A549 (cell line): ENCODE data around the gene CCDC12. TPM values are rescaled to one million over a fixed set of nuclear protein-coding genes. Genes with fewer than 3 reads are reported as not detected.

Experiments used
- ATAC-seq, 2 experiments: fragments of 200-7000 bp in 1 of 2; fragments of >200 bp in 1 of 2; cut with Nextera tagmentation in 1 of 2; cut with Tn5 transposase in 1 of 2; 3 replicates each; pipeline versions ENCODE4 v1.8.0 to v1.9.1; 2018 to 2020; ENCODE audit warnings: mild to moderate bottlenecking in 1 of 2, moderate library complexity in 1 of 2
- CTCF ChIA-PET: fragments of 300-600 bp; sonication (Branson Sonifier 250); formaldehyde crosslinking; extraction: SDS; loops from one replicate; lab custom pipeline; 2021; ENCODE audit warnings: antibody characterized with exemption, inconsistent platforms; lab: Yijun Ruan, JAX
- POLR2A ChIA-PET: fragments of 350-600 bp; formaldehyde crosslinking; extraction: SDS; loops from one replicate; lab custom pipeline; 2021; ENCODE audit warnings: antibody characterized with exemption, inconsistent platforms; lab: Yijun Ruan, JAX
- DNase-seq, 2 experiments: peaks; one replicate each; pipeline versions ENCODE4 v3.0.0 to v3.0.0-alpha.2; 2011 to 2016; ENCODE audit warnings: low read depth in 1 of 2, low spot score in 1 of 2
- FAIRE-seq: peaks from 2 replicates; lab custom pipeline; 2011; peaks lifted over from hg19 to GRCh38; lab: Jason Lieb, UNC
- H3K27ac ChIP-seq, 2 experiments: fragments of >200 bp; sonication (Bioruptor Twin); formaldehyde crosslinking; 3 replicates each; pipeline ENCODE4 v1.5.1; 2016 to 2017
- H3K4me1 ChIP-seq: fragments of >200 bp; sonication (Bioruptor Twin); formaldehyde crosslinking; 3 replicates; pipeline ENCODE4 v1.6.1; 2016
- H3K4me2 ChIP-seq: fragments of >200 bp; sonication (Bioruptor Twin); formaldehyde crosslinking; 3 replicates; pipeline ENCODE4 v1.6.1; 2016
- H3K4me3 ChIP-seq: fragments of >200 bp; sonication (Bioruptor Twin); formaldehyde crosslinking; 3 replicates; pipeline ENCODE4 v1.5.1; 2016
- H3K9me3 ChIP-seq: fragments of >200 bp; sonication (Bioruptor Twin); formaldehyde crosslinking; 3 replicates; pipeline ENCODE4 v1.6.1; 2016
- CBX8 ChIP-seq: fragments of 200-600 bp; sonication (generic); IDR thresholded peaks from 2 replicates; pipeline ENCODE4 v1.6.1; 2016
- CHD2 ChIP-seq: fragments of 150-350 bp; IDR thresholded peaks from 2 replicates; pipeline ENCODE4 v1.6.1; 2014; ENCODE audit warnings: low read length; ENCODE audit not compliant: partially characterized antibody
- CHD4 ChIP-seq: fragments of 200-600 bp; sonication (generic); IDR thresholded peaks from 2 replicates; pipeline ENCODE4 v1.6.1; 2016; ENCODE audit warnings: antibody characterized with exemption, mild to moderate bottlenecking, borderline replicate concordance
- EP300 ChIP-seq, 2 experiments: fragments of >200 bp; sonication (Bioruptor Twin); formaldehyde crosslinking; IDR thresholded peaks; 2 replicates in 1 of 2; 3 replicates in 1 of 2; pipeline ENCODE4 v1.6.1; 2016 to 2017
- ESRRA ChIP-seq: fragments of 150-350 bp; IDR thresholded peaks from 2 replicates; pipeline ENCODE4 v1.6.1; 2014; ENCODE audit warnings: mild to moderate bottlenecking, low read length, borderline replicate concordance
- FOSB ChIP-seq: fragments of 250-450 bp; sonication (Bioruptor Pico); IDR thresholded peaks from 2 replicates; pipeline ENCODE4 v1.5.0; 2020; ENCODE audit warnings: mild to moderate bottlenecking, moderate library complexity
- GATA3 ChIP-seq: IDR thresholded peaks from 2 replicates; pipeline ENCODE4 v1.6.1; 2012; ENCODE audit warnings: borderline replicate concordance
- HMGXB4 ChIP-seq: fragments of 250-450 bp; sonication (Bioruptor Pico); IDR thresholded peaks from 2 replicates; pipeline ENCODE4 v1.5.0; 2021; ENCODE audit warnings: mild to moderate bottlenecking, moderate library complexity, borderline replicate concordance
- JUN ChIP-seq, 2 experiments: fragments of >200 bp; sonication (Bioruptor Twin); formaldehyde crosslinking; IDR thresholded peaks; 2 replicates in 1 of 2; 3 replicates in 1 of 2; pipeline ENCODE4 v1.6.1; 2016 to 2017
- KDM1A ChIP-seq: fragments of 200-600 bp; sonication (generic); IDR thresholded peaks from 2 replicates; pipeline ENCODE4 v1.6.1; 2016; ENCODE audit warnings: low read depth, mild to moderate bottlenecking
- MAZ ChIP-seq: fragments of 150-350 bp; IDR thresholded peaks from 2 replicates; pipeline ENCODE4 v1.6.1; 2014; ENCODE audit warnings: antibody characterized with exemption, low read depth, low read length, borderline replicate concordance
- NFE2L2 ChIP-seq: fragments of 150-350 bp; conservative IDR thresholded peaks from 2 replicates; pipeline ENCODE4 v1.6.1; 2014; ENCODE audit warnings: low read length
- POLR2A ChIP-seq: IDR thresholded peaks from 2 replicates; pipeline ENCODE4 v1.6.1; 2012; ENCODE audit warnings: mild to moderate bottlenecking, low read length
- RAD21 ChIP-seq, 2 experiments: fragments of >200 bp in 1 of 2; sonication (Bioruptor Twin) in 1 of 2; formaldehyde crosslinking in 1 of 2; IDR thresholded peaks in 1 of 2; conservative IDR thresholded peaks in 1 of 2; 2 replicates in 1 of 2; 3 replicates in 1 of 2; pipeline ENCODE4 v1.6.1; 2012 to 2018; ENCODE audit warnings: inconsistent platforms in 1 of 2
- RNF2 ChIP-seq: fragments of 200-600 bp; sonication (generic); IDR thresholded peaks from 2 replicates; pipeline ENCODE4 v1.6.1; 2016; ENCODE audit warnings: low read depth, mild to moderate bottlenecking, antibody characterized with exemption, moderate library complexity, borderline replicate concordance
- TFCP2L1 ChIP-seq: fragments of 250-450 bp; sonication (Bioruptor Pico); IDR thresholded peaks from 2 replicates; pipeline ENCODE4 v1.5.0; 2021; ENCODE audit warnings: mild to moderate bottlenecking
- ZFP36 ChIP-seq: fragments of 450-650 bp; IDR thresholded peaks from 2 replicates; pipeline ENCODE4 v1.6.1; 2014; ENCODE audit warnings: borderline replicate concordance; ENCODE audit not compliant: partially characterized antibody
- ZNF302 ChIP-seq: fragments of 250-450 bp; sonication (Bioruptor Pico); IDR thresholded peaks from 2 replicates; pipeline ENCODE4 v1.9.0; 2021; ENCODE audit warnings: inconsistent platforms, mild to moderate bottlenecking, moderate library complexity
- WGBS: methylation state at CpG from one replicate; pipeline ENCODE4 v1.1.6; 2017; ENCODE audit errors: missing lambda C conversion rate; 5-methylcytosine and 5-hydroxymethylcytosine counted together
- polyA plus RNA-seq, 4 experiments: library from polyadenylated mRNA; depleted of rRNA in 3 of 4; stranded (reverse); fragments of >200 nt; fragmentation: RNase III in 1 of 4; extraction: RNeasy Plus Mini Kit Qiagen cat#74134 plus additional on column Dnase treatment in 1 of 4; gene quantifications; 2 replicates in 3 of 4; 3 replicates in 1 of 4; pipeline ENCODE4 v1.2.3, GENCODE V29; 2011 to 2017
- TF ChIP-seq, protein P1 (sequence below): IDR thresholded peaks from 2 replicates; pipeline ENCODE4 v1.6.1; 2012
- TF ChIP-seq, protein P2 (sequence below): fragments of >200 bp; sonication (Bioruptor Twin); formaldehyde crosslinking; IDR thresholded peaks from 3 replicates; pipeline ENCODE4 v1.6.1; 2016

Gene CCDC12
- polyA plus RNA-seq, 2 of the 4 experiments (the other 2 are of a cell fraction), result 34.8 to 81.0 TPM

DNA sequence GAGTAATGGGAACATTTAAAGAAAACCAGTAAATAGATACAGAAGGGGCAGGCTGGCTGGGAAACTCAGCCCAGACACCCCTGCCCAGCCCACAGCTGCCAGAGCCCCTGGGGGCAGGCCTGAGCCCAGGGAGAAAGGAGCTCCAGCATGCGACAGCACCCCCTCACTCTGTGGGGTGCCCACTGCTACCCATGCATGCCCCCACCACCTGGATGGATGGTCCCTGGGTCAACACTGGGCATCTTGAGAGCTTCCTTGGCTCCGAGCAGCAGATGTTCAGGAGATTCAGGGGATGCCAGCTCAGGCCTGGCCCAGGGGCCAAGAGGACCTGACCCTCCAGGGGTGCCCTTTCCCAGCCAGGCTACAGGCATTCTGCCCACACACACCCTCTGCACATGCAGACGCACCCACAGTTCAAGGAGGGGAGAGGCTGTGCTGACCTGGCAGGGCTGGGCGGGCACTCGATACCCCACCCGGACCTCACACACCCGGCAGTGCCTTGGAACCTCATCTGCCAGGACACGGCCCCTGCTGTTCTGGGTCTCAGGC is 67.5 kb downstream of the CCDC12 start:
- POLR2A ChIA-PET, result interaction anchor here (1.2 kb wide), 1 partner anchor 67 kb away, joined by 4 read pairs; the partner anchor contains the start of gene CCDC12
- no peak for FAIRE-seq
- Histone ChIP-seq H3K27ac (no peak overlapping the region; a peak in 1 of 6 replicates), H3K9me3 (no peaks in the 10 kb centered on the region), H3K4me2 (0 out of 3 replicates have a peak overlapping the region, but pooled peaks have one; percentile 43), H3K4me1 (peaks cover 14% of the 10 kb centered on the region), H3K4me3 (no peak overlapping the region)
- WGBS, result 87% methylated on average over 3 of the region's 8 CpGs
- CTCF ChIA-PET, result interaction anchor here (0.6 to 2.6 kb wide), 30 partner anchors 9 to 430 kb away, joined by 3 to 39 read pairs (median 4); partner anchors contain the start of gene ALS2CL
- no peak for TF ChIP-seq RNF2
- TF ChIP-seq ZFP36, result no peak
- TF ChIP-seq CHD2, result no peak
- TF ChIP-seq ZNF302 (CRISPR knock-in tag), result no peak
- TF ChIP-seq, protein P1, sequence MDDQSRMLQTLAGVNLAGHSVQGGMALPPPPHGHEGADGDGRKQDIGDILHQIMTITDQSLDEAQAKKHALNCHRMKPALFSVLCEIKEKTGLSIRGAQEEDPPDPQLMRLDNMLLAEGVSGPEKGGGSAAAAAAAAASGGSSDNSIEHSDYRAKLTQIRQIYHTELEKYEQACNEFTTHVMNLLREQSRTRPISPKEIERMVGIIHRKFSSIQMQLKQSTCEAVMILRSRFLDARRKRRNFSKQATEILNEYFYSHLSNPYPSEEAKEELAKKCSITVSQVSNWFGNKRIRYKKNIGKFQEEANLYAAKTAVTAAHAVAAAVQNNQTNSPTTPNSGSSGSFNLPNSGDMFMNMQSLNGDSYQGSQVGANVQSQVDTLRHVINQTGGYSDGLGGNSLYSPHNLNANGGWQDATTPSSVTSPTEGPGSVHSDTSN, result no peak
- TF ChIP-seq, protein P2, sequence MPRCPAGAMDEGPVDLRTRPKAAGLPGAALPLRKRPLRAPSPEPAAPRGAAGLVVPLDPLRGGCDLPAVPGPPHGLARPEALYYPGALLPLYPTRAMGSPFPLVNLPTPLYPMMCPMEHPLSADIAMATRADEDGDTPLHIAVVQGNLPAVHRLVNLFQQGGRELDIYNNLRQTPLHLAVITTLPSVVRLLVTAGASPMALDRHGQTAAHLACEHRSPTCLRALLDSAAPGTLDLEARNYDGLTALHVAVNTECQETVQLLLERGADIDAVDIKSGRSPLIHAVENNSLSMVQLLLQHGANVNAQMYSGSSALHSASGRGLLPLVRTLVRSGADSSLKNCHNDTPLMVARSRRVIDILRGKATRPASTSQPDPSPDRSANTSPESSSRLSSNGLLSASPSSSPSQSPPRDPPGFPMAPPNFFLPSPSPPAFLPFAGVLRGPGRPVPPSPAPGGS, result no peak
- no peak for TF ChIP-seq CBX8
- no peak for TF ChIP-seq POLR2A
- no peak for TF ChIP-seq MAZ
- no peak for TF ChIP-seq JUN (IDR thresholded peaks at IDR 0.05)
- no peak for TF ChIP-seq GATA3
- TF ChIP-seq TFCP2L1 (CRISPR knock-in tag), result no peak
- TF ChIP-seq ESRRA, result no peak
- no peak for TF ChIP-seq HMGXB4 (CRISPR knock-in tag)
- TF ChIP-seq NFE2L2, result no peak
- no peak for TF ChIP-seq FOSB (CRISPR knock-in tag)
- TF ChIP-seq CHD4, result no peak
- TF ChIP-seq KDM1A, result no peak
- ATAC-seq, result peak; percentile 25 to 47
- DNase-seq, result no peak

GRCh38 chr3:46908294-46908985 is 68.1 kb downstream of the CCDC12 start:
- ChIA-PET CTCF (interaction anchor here (0.8 to 2.6 kb wide), 18 partner anchors 8 to 216 kb away, joined by 3 to 39 read pairs (median 4); partner anchors contain the start of gene ALS2CL), POLR2A (no interaction called here)
- Histone ChIP-seq H3K27ac (no peak overlapping the region), H3K4me3 (no peak overlapping the region), H3K9me3 (no peaks in the 10 kb centered on the region), H3K4me1 (peaks cover 9% of the 10 kb centered on the region; the same call in 2 of the 3 replicates), H3K4me2 (no peak overlapping the region)
- no peak for DNase-seq
- FAIRE-seq, result no peak
- 70% methylated on average over 24 of the region's 24 CpGs for WGBS
- ATAC-seq, result 0 out of 6 replicates have a peak, but pooled peaks have one; percentile 7 to 11
- TF ChIP-seq EP300 (IDR thresholded peaks at IDR 0.05) (no peak), RAD21 (conservative IDR thresholded peaks at IDR 0.05 in 1 of 2, IDR thresholded peaks at IDR 0.05 in 1 of 2) (peak in 1 of 2 experiments; percentile 41; a peak in 1 of 5 replicates)
- TF ChIP-seq, all 56 proteins: peak for 1
